ENCODE data around the gene DNAJC25.

The DNAJC25 gene

GRCh38 chr9:111646417-111646816 lies 15.3 kb downstream of the DNAJC25 start:
- CTCF ChIA-PET, result no interaction called here

GRCh38 chr9:111648066-111648465 lies 16.9 kb downstream of the DNAJC25 start:
- no peak for DNase-seq (ENCODE audit: low spot score)
- ChIA-PET POLR2A (ENCODE audit: low non-redundant PET) (no interaction called here), CTCF (no interaction called here)
- no peak overlapping the region for H3K27ac ChIP-seq
- no peak for TF ChIP-seq CTCF (conservative IDR thresholded peaks at IDR 0.05; ENCODE audit: low read depth)

More at GRCh38 chr9:111646417-111646816, 15.3 kb downstream of the DNAJC25 start:
- no peak for DNase-seq (ENCODE audit: low spot score)
- H3K27ac ChIP-seq, result no peak overlapping the region
- POLR2A ChIA-PET (ENCODE audit: low non-redundant PET), result no interaction called here
- no peak for TF ChIP-seq CTCF (conservative IDR thresholded peaks at IDR 0.05; ENCODE audit: low read depth)

- POLR2A ChIA-PET (ENCODE audit: low non-redundant PET), result interaction anchor here (0.5 kb wide), 1 partner anchor 15 kb away, joined by 3 read pairs; no protein-coding TSS in a partner anchor
- DNase-seq (ENCODE audit: low spot score), result no peak
- CTCF ChIA-PET, result interaction anchor here (0.6 kb wide), 1 partner anchor 445 kb away, joined by 4 read pairs; no protein-coding TSS in a partner anchor
- no peak for TF ChIP-seq CTCF (conservative IDR thresholded peaks at IDR 0.05; ENCODE audit: low read depth)
- H3K27ac ChIP-seq, result no peak overlapping the region
These were observed 17.9 kb downstream of the DNAJC25 start for GRCh38 chr9:111649016-111649415.

GRCh38 chr9:111657051-111657450 lies 25.9 kb downstream of the DNAJC25 start:
- ChIA-PET POLR2A (ENCODE audit: low non-redundant PET) (no interaction called here), CTCF (interaction anchor here (1.1 kb wide), 1 partner anchor 36 kb away, joined by 4 read pairs; no protein-coding TSS in a partner anchor)
- no peak for TF ChIP-seq CTCF (conservative IDR thresholded peaks at IDR 0.05; ENCODE audit: low read depth)
- no peak overlapping the region for H3K27ac ChIP-seq
- DNase-seq (ENCODE audit: low spot score), result no peak

GRCh38 chr9:111658943-111659342 lies 27.8 kb downstream of the DNAJC25 start:
- no peak for DNase-seq (ENCODE audit: low spot score)
- no peak overlapping the region for H3K27ac ChIP-seq
- no peak for TF ChIP-seq CTCF (conservative IDR thresholded peaks at IDR 0.05; ENCODE audit: low read depth)
- CTCF ChIA-PET, result no interaction called here
- POLR2A ChIA-PET (ENCODE audit: low non-redundant PET), result no interaction called here

- ChIA-PET CTCF (interaction anchor here (0.6 kb wide), 1 partner anchor 100 kb away, joined by 3 read pairs; no protein-coding TSS in a partner anchor), POLR2A (ENCODE audit: low non-redundant PET) (no interaction called here)
- DNase-seq (ENCODE audit: low spot score), result no peak
- H3K27ac ChIP-seq, result no peak overlapping the region
- no peak for TF ChIP-seq CTCF (conservative IDR thresholded peaks at IDR 0.05; ENCODE audit: low read depth)
These were observed 28.6 kb downstream of the DNAJC25 start for GRCh38 chr9:111659691-111660090.

Data from RWPE1 (cell line).